AG20443 (cell line): ENCODE measurements around the gene DMAP1.

Experiments
- DNase-seq: peaks from one replicate; pipeline ENCODE4 v3.0.0; 2012; ENCODE audit warnings: low spot score, mixed read lengths

Gene DMAP1

GRCh38 chr1:44254392-44254910 lies 41.2 kb downstream of the DMAP1 start:
- DNase-seq = no peak

- no peak for DNase-seq
Measured at GRCh38 chr1:44256762-44257554, 43.7 kb downstream of the DMAP1 start.

GRCh38 chr1:44259090-44259489 lies 45.8 kb downstream of the DMAP1 start:
- DNase-seq = no peak

GRCh38 chr1:44260792-44261170 lies 47.5 kb downstream of the DMAP1 start:
- DNase-seq = no peak

- no peak for DNase-seq
Measured at GRCh38 chr1:44261171-44261817, 48.0 kb downstream of the DMAP1 start.

- DNase-seq = no peak
Measured at GRCh38 chr1:44261962-44262361, 48.7 kb downstream of the DMAP1 start.

- no peak for DNase-seq
Measured at GRCh38 chr1:44262414-44262813, 49.1 kb downstream of the DMAP1 start.

GRCh38 chr1:44262816-44263567 lies 49.7 kb downstream of the DMAP1 start:
- no peak for DNase-seq

- DNase-seq = no peak
Measured at GRCh38 chr1:44263568-44264450, 50.5 kb downstream of the DMAP1 start.

GRCh38 chr1:44264451-44264771 lies 51.1 kb downstream of the DMAP1 start:
- no peak for DNase-seq

- DNase-seq = no peak
Measured at GRCh38 chr1:44265656-44266358, 52.5 kb downstream of the DMAP1 start.

GRCh38 chr1:44266400-44267344 lies 53.4 kb downstream of the DMAP1 start:
- no peak for DNase-seq

- DNase-seq = no peak
Measured at GRCh38 chr1:44267438-44267837, 54.2 kb downstream of the DMAP1 start.

GRCh38 chr1:44268054-44268453 lies 54.8 kb downstream of the DMAP1 start:
- DNase-seq = no peak
